ENCODE data around the gene AVEN.
"Not testable (repeated sequence)": the region's sequence is repeated elsewhere in the genome, so short reads cannot be mapped to it uniquely, and the experiment has no call there.

- not testable (repeated sequence) for TF ChIP-seq POLR2A (IDR thresholded peaks at IDR 0.05)
- TF ChIP-seq, protein P1, sequence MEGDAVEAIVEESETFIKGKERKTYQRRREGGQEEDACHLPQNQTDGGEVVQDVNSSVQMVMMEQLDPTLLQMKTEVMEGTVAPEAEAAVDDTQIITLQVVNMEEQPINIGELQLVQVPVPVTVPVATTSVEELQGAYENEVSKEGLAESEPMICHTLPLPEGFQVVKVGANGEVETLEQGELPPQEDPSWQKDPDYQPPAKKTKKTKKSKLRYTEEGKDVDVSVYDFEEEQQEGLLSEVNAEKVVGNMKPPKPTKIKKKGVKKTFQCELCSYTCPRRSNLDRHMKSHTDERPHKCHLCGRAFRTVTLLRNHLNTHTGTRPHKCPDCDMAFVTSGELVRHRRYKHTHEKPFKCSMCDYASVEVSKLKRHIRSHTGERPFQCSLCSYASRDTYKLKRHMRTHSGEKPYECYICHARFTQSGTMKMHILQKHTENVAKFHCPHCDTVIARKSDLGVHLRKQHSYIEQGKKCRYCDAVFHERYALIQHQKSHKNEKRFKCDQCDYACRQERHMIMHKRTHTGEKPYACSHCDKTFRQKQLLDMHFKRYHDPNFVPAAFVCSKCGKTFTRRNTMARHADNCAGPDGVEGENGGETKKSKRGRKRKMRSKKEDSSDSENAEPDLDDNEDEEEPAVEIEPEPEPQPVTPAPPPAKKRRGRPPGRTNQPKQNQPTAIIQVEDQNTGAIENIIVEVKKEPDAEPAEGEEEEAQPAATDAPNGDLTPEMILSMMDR (IDR thresholded peaks at IDR 0.05 in 8 of 11, conservative IDR thresholded peaks at IDR 0.05 in 3 of 11): not testable (repeated sequence)
Measured at GRCh38 chr15:34050385-34050784, 11.4 kb upstream of the AVEN start.

All from spleen (tissue), 7 donors.